HEK293 (cell line): ENCODE measurements around the gene LY6G5C.

Source experiments
- CTCF ChIP-seq: fragments of 450-650 bp; formaldehyde crosslinking; IDR thresholded peaks from 2 replicates; pipeline ENCODE4 v1.5.1; 2016; ENCODE audit warnings: missing biosample characterization, missing genetic modification characterization
- ZBTB21 ChIP-seq: fragments of 450-650 bp; formaldehyde crosslinking; IDR thresholded peaks from 2 replicates; pipeline ENCODE4 v1.5.1; 2017; ENCODE audit warnings: missing biosample characterization, missing genetic modification characterization
- ZNF518A ChIP-seq: fragments of 450-650 bp; formaldehyde crosslinking; conservative IDR thresholded peaks from 2 replicates; pipeline ENCODE4 v1.5.1; 2016; ENCODE audit warnings: low read depth, missing biosample characterization, missing genetic modification characterization
- TF ChIP-seq, protein P1 (sequence below): fragments of 450-650 bp; formaldehyde crosslinking; IDR thresholded peaks from 2 replicates; pipeline ENCODE4 v1.5.1; 2016; ENCODE audit warnings: missing biosample characterization, missing genetic modification characterization, low read depth

- TF ChIP-seq, protein P1, sequence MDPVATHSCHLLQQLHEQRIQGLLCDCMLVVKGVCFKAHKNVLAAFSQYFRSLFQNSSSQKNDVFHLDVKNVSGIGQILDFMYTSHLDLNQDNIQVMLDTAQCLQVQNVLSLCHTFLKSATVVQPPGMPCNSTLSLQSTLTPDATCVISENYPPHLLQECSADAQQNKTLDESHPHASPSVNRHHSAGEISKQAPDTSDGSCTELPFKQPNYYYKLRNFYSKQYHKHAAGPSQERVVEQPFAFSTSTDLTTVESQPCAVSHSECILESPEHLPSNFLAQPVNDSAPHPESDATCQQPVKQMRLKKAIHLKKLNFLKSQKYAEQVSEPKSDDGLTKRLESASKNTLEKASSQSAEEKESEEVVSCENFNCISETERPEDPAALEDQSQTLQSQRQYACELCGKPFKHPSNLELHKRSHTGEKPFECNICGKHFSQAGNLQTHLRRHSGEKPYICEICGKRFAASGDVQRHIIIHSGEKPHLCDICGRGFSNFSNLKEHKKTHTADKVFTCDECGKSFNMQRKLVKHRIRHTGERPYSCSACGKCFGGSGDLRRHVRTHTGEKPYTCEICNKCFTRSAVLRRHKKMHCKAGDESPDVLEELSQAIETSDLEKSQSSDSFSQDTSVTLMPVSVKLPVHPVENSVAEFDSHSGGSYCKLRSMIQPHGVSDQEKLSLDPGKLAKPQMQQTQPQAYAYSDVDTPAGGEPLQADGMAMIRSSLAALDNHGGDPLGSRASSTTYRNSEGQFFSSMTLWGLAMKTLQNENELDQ (tag by site-specific recombination), result no peak
- no peak for TF ChIP-seq ZBTB21 (tag by site-specific recombination)
- TF ChIP-seq CTCF (tag by site-specific recombination), result no peak
- no peak for TF ChIP-seq ZNF518A (tag by site-specific recombination)
These were observed 44.9 kb upstream of the LY6G5C start for GRCh38 chr6:31725502-31726350.
